Adipocyte (in vitro differentiated cells): ENCODE results near the gene KNTC1.

Source experiments
- DNase-seq: peaks from one replicate; pipeline ENCODE4 v3.0.0-alpha.2; 2015; ENCODE audit warnings: low read depth
- H3K27me3 ChIP-seq: replicated peaks from 2 replicates; pipeline ENCODE4 v1.7.0; 2013; ENCODE audit warnings: mild to moderate bottlenecking, low read length, moderate library complexity; ENCODE audit not compliant: control insufficient read depth, insufficient read depth
- H3K36me3 ChIP-seq: 2 replicates; pipeline ENCODE4 v1.7.0; 2013; ENCODE audit warnings: low read length, mild to moderate bottlenecking, moderate library complexity; ENCODE audit not compliant: control insufficient read depth, insufficient read depth, severe bottlenecking
- H3K4me1 ChIP-seq: 2 replicates; pipeline ENCODE4 v1.7.0; 2013; ENCODE audit warnings: mild to moderate bottlenecking, low read length, moderate library complexity; ENCODE audit not compliant: control insufficient read depth, insufficient read depth
- H3K4me3 ChIP-seq: 2 replicates; pipeline ENCODE4 v1.7.0; 2013; ENCODE audit warnings: mild to moderate bottlenecking, low read length, moderate library complexity
- H3K9ac ChIP-seq: 2 replicates; pipeline ENCODE4 v1.7.0; 2013; ENCODE audit warnings: mild to moderate bottlenecking, low read length, moderate library complexity
- H3K9me3 ChIP-seq: 2 replicates; pipeline ENCODE4 v1.7.0; 2013; ENCODE audit warnings: mild to moderate bottlenecking, low read length, moderate library complexity; ENCODE audit not compliant: control insufficient read depth

The KNTC1 gene

GRCh38 chr12:122661246-122661645, 134.2 kb downstream of the KNTC1 start:
- no peak overlapping the region for H3K4me3 ChIP-seq
- H3K36me3 ChIP-seq, result no peaks in the 10 kb centered on the region
- no peaks in the 10 kb centered on the region for H3K27me3 ChIP-seq
- no peaks in the 10 kb centered on the region for H3K9me3 ChIP-seq
- DNase-seq, result no peak
- H3K9ac ChIP-seq, result no peak overlapping the region
- H3K4me1 ChIP-seq, result no peaks in the 10 kb centered on the region

- Histone ChIP-seq H3K27me3 (no peaks in the 10 kb centered on the region), H3K36me3 (no peaks in the 10 kb centered on the region), H3K4me1 (no peaks in the 10 kb centered on the region), H3K9ac (no peak overlapping the region), H3K4me3 (no peak overlapping the region), H3K9me3 (no peaks in the 10 kb centered on the region)
- DNase-seq, result no peak
Observed at GRCh38 chr12:122661938-122662337, 134.9 kb downstream of the KNTC1 start.

GRCh38 chr12:122665349-122665748, 138.3 kb downstream of the KNTC1 start:
- DNase-seq, result no peak
- Histone ChIP-seq H3K4me3 (no peak overlapping the region), H3K9me3 (no peaks in the 10 kb centered on the region), H3K36me3 (no peaks in the 10 kb centered on the region), H3K27me3 (no peaks in the 10 kb centered on the region), H3K4me1 (peaks cover 11% of the 10 kb centered on the region), H3K9ac (no peak overlapping the region)

GRCh38 chr12:122665759-122666158, 138.7 kb downstream of the KNTC1 start:
- DNase-seq, result no peak
- peaks cover 11% of the 10 kb centered on the region for H3K4me1 ChIP-seq
- H3K4me3 ChIP-seq, result no peak overlapping the region
- H3K9ac ChIP-seq, result no peak overlapping the region
- H3K36me3 ChIP-seq, result no peaks in the 10 kb centered on the region
- no peaks in the 10 kb centered on the region for H3K27me3 ChIP-seq
- no peaks in the 10 kb centered on the region for H3K9me3 ChIP-seq

GRCh38 chr12:122668268-122668667, 141.2 kb downstream of the KNTC1 start:
- Histone ChIP-seq H3K9me3 (no peaks in the 10 kb centered on the region), H3K27me3 (no peaks in the 10 kb centered on the region), H3K4me1 (peaks cover 11% of the 10 kb centered on the region), H3K9ac (no peak overlapping the region), H3K36me3 (no peaks in the 10 kb centered on the region), H3K4me3 (no peak overlapping the region)
- DNase-seq, result no peak

GRCh38 chr12:122669397-122670070, 142.5 kb downstream of the KNTC1 start:
- peaks cover 11% of the 10 kb centered on the region for H3K4me1 ChIP-seq
- H3K27me3 ChIP-seq, result no peaks in the 10 kb centered on the region
- peak overlapping the region; percentile 51 for H3K4me3 ChIP-seq
- no peaks in the 10 kb centered on the region for H3K9me3 ChIP-seq
- H3K36me3 ChIP-seq, result no peaks in the 10 kb centered on the region
- H3K9ac ChIP-seq, result peak overlapping the region; percentile 20
- peak; percentile 69 for DNase-seq

GRCh38 chr12:122672515-122672914, 145.5 kb downstream of the KNTC1 start:
- Histone ChIP-seq H3K27me3 (no peaks in the 10 kb centered on the region), H3K9me3 (no peaks in the 10 kb centered on the region), H3K4me1 (peaks cover 15% of the 10 kb centered on the region), H3K4me3 (no peak overlapping the region), H3K9ac (no peak overlapping the region), H3K36me3 (no peaks in the 10 kb centered on the region)
- no peak for DNase-seq
